D721Med (cell line): Measurements from ENCODE around the gene CRIP2.
A peak's percentile ranks its signal among the peaks of the same experiment; 100 is the strongest.

Experiments
- DNase-seq: peaks from one replicate; pipeline ENCODE4 v3.0.0; 2011; ENCODE audit warnings: low spot score; ENCODE audit not compliant: insufficient read length
- FAIRE-seq: peaks from 2 replicates; lab custom pipeline; 2011; peaks lifted over from hg19 to GRCh38; lab: Jason Lieb, UNC
- TF ChIP-seq, protein P1 (sequence below): IDR thresholded peaks from 2 replicates; pipeline ENCODE4 v1.5.1; 2012; ENCODE audit warnings: mild to moderate bottlenecking, control low read depth; ENCODE audit not compliant: insufficient read depth; ENCODE audit errors: missing control alignments

Gene CRIP2

DNA sequence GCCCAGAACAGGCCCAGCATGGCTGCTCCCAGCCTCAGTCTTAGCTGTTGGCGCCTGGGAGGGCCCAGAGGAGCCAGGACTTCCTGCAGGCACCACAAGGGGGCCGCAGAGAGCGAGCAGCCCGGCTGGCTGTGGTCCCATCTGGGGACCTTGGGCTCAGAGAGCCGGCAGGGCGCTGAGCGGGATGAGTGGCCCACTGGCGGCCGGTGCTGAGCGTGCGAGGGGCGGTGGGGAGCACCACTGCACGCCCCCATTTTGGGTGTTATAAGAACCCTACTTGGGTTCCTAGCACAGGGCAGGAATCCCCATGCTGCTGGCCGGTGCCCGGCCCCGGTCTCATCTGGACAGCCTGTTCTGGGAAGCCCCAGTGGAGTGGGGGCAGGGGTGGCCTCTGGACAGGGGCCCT lies 25.9 kb upstream of the CRIP2 start:
- FAIRE-seq (no peak), DNase-seq (peak; percentile 83)
- TF ChIP-seq, protein P1, sequence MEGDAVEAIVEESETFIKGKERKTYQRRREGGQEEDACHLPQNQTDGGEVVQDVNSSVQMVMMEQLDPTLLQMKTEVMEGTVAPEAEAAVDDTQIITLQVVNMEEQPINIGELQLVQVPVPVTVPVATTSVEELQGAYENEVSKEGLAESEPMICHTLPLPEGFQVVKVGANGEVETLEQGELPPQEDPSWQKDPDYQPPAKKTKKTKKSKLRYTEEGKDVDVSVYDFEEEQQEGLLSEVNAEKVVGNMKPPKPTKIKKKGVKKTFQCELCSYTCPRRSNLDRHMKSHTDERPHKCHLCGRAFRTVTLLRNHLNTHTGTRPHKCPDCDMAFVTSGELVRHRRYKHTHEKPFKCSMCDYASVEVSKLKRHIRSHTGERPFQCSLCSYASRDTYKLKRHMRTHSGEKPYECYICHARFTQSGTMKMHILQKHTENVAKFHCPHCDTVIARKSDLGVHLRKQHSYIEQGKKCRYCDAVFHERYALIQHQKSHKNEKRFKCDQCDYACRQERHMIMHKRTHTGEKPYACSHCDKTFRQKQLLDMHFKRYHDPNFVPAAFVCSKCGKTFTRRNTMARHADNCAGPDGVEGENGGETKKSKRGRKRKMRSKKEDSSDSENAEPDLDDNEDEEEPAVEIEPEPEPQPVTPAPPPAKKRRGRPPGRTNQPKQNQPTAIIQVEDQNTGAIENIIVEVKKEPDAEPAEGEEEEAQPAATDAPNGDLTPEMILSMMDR: peak; percentile 58

DNA sequence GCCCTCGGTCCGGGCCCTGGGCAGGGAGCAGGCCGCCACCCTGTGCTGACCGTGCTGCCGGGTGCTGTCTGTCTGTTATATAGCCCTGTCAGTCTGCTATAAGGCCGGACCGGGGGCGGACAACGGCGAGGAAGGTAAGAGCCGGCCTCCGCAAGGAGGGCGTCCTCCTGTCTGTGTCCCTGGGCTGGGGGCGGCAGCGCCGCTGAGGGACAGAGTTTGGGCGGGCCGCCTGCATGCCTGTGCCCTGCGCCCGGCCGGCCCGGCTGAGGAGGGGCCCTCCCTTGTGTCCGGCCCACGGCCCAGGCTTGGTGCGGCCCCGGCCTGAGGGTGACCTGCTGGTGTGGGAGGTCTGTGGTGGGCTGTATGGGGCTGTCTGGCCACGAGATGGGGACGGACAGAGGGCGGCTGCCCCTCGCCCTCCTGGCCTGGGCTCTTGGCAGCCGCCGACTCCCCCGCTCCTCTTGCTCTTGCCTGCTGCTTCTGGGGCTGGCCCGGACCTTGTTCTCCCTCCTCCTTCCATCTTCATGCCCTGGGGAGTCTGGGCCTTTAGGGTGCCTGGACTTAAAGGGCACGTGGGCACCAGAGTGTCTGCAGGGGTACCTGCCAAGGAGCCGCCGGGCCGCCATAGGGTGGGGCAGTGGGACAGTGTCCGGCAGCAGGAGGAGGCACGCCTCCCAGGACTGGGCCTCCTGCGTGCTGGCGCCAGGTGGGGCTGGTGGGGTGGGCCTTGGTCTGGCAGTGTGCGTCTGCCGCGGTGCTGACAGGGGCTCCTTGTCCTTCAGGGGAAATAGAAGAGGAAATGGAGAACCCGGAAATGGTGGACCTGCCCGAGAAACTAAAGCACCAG lies 25.1 kb upstream of the CRIP2 start:
- FAIRE-seq (no peak), DNase-seq (no peak)
- TF ChIP-seq, protein P1: no peak

DNA sequence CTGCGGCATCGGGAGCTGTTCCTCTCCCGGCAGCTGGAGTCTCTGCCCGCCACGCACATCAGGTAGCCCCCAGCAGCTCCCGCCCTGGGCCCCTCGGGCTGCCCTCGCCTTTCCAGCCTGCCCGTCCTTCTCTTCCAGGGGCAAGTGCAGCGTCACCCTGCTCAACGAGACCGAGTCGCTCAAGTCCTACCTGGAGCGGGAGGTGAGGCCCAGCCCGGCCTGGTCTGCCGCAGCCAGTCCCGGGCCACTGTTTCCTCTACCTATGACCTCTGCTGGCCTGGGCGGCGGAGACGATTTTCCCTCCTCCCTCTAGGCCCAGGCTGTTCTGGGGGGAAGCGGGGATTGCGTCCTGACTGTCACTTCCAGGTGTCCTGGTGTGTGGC lies 24.5 kb upstream of the CRIP2 start:
- DNase-seq: no peak
- FAIRE-seq: no peak

DNA sequence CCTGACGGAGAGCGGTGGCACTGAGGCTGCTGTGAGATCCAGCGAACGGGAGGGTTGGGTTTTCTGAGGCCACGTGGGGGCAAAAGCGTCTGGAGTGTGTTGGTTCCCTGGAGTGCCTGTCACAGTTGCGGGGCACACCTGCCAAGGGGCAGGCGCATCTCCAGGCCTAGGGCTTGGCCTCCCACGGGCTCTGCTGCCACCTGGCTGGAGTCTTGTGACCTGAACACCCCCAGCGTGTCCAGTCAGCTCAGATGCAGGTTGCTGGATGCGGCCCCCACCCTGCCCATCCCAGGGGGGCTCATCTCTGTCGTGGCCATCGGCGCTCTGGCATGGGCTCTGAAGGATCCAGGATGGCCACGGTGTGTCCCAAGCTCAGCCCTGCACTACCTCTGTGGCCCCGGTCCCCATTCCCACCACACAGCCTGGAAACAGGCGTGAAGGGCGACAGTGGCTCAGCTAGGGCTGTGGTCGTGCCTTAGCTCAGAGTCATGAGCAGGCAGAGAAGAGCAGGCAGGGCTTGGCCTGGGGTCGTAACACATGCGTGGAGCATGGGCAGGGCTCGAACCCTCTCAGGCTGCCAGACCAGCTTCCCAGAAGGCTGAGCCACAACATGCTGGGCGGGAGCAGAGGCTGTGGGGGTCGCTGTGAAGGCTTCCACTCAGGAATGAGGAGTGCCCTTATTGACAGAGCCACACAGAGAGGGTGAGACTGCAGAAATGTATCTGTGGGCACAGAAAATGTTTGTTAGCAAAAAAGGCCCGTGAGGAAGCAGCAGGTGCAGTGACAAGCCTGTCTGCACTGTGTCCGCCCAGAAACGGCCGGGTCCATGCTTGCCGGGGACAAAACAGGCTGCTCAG lies 23.5 kb upstream of the CRIP2 start:
- no peak for FAIRE-seq
- TF ChIP-seq, protein P1: no peak
- no peak for DNase-seq

More for the DNA sequence above, 24.5 kb upstream of the CRIP2 start:
- TF ChIP-seq, protein P1: no peak

DNA sequence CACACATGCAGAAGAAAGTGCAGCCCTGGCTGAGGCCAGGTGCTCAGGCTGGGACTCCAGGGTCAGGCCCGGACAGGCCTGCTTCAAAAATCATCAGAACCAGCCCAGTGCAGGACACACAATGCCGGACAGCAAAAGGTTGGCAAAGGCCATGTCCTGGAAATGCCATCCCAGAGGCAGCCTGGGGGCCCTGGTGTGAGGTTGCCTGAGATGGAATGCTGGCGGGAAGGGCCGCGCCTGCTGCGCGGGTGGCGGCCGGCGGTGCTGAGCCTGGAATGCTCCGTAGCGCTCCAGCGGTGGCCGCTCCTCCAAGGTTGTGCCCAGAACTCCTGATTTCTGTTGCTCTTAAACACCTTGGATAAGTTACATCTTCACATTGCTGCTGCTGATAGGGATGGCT lies 21.7 kb upstream of the CRIP2 start:
- FAIRE-seq (no peak), DNase-seq (no peak)
- TF ChIP-seq, protein P1: no peak

DNA sequence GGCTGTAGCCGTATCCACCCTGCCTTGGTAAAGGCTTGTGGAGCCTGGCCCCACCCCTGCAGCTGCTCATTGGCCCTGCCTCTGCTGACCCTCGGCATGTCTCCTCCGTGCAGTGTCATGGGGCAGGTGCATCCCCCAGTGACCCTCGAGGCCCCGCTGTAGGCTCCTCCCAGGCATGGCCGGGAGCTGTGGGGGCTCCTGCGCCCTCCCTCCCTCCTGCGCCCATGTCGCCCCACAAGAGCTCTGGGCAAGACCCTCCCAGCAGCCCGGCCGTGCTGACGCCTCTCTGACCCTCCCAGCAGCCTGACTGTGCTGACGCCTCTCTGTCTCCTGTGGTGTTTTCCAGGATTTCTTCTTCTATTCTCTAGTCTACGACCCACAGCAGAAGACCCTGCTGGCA lies 20.8 kb upstream of the CRIP2 start:
- FAIRE-seq: no peak
- no peak for DNase-seq
- TF ChIP-seq, protein P1: no peak
